WERI-Rb-1 (cell line): ENCODE measurements around the gene KCNK2.

Experiments
- DNase-seq: peaks from one replicate; pipeline ENCODE4 v3.0.0-alpha.2; 2020
- H3K27ac ChIP-seq: fragments of 250-450 bp; sonication (Bioruptor Pico); 2 replicates; pipeline ENCODE4 v1.5.1; 2020; ENCODE audit warnings: mild to moderate bottlenecking, moderate library complexity
- H3K27me3 ChIP-seq: fragments of 250-450 bp; sonication (Bioruptor Pico); 2 replicates; pipeline ENCODE4 v1.5.1; 2021; ENCODE audit warnings: mild to moderate bottlenecking, low read depth, moderate library complexity; ENCODE audit not compliant: insufficient read depth, severe bottlenecking
- H3K36me3 ChIP-seq: fragments of 250-450 bp; sonication (Bioruptor Pico); 2 replicates; pipeline ENCODE4 v1.5.1; 2020; ENCODE audit warnings: mild to moderate bottlenecking, moderate library complexity
- H3K4me3 ChIP-seq: 2 replicates; pipeline ENCODE4 v1.5.1; 2011; ENCODE audit warnings: low read depth, mild to moderate bottlenecking, control low read depth, low read length
- H3K9me3 ChIP-seq: fragments of 250-450 bp; sonication (Bioruptor Pico); 2 replicates; pipeline ENCODE4 v1.5.1; 2021; ENCODE audit warnings: mild to moderate bottlenecking, moderate library complexity; ENCODE audit not compliant: severe bottlenecking
- TF ChIP-seq, protein P1 (sequence below): IDR thresholded peaks from 2 replicates; pipeline ENCODE4 v1.5.1; 2011; ENCODE audit warnings: low read depth, mild to moderate bottlenecking, control low read depth, inconsistent platforms, low read length

Gene KCNK2

DNA sequence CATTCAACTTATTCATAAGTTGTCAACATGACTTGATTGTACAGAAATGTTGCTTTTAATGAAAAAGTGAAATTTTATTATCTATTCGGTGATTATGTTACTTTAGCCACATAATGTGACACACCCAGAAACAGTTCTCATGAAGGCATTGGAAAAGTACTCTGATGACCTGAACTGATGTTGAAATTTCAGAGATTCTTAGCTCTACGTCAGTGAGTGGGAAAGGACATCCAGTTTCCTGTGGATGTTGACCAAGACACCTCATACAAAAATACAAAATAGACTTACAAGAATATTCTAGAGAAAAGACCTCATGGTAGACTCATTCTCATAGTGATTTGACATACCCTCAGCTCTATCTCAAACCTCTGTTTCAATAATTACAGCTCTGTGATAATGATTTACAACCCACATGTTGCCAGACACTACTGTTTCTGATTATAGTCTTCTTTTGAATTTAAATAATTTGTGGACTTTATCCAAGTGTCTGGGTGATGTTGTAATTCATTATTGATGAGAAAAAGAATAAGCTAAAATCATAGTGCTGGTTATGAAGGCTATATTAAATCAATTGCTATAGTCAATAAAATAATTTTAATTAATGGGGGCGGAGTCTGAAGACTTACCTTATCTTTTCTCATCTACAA, 37.3 kb downstream of the KCNK2 start:
- H3K36me3 ChIP-seq = no peaks in the 10 kb centered on the region
- H3K4me3 ChIP-seq = no peak overlapping the region
- TF ChIP-seq, protein P1, sequence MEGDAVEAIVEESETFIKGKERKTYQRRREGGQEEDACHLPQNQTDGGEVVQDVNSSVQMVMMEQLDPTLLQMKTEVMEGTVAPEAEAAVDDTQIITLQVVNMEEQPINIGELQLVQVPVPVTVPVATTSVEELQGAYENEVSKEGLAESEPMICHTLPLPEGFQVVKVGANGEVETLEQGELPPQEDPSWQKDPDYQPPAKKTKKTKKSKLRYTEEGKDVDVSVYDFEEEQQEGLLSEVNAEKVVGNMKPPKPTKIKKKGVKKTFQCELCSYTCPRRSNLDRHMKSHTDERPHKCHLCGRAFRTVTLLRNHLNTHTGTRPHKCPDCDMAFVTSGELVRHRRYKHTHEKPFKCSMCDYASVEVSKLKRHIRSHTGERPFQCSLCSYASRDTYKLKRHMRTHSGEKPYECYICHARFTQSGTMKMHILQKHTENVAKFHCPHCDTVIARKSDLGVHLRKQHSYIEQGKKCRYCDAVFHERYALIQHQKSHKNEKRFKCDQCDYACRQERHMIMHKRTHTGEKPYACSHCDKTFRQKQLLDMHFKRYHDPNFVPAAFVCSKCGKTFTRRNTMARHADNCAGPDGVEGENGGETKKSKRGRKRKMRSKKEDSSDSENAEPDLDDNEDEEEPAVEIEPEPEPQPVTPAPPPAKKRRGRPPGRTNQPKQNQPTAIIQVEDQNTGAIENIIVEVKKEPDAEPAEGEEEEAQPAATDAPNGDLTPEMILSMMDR = no peak
- H3K27ac ChIP-seq = no peak overlapping the region
- no peaks in the 10 kb centered on the region for H3K27me3 ChIP-seq
- H3K9me3 ChIP-seq = no peaks in the 10 kb centered on the region
- no peak for DNase-seq

DNA sequence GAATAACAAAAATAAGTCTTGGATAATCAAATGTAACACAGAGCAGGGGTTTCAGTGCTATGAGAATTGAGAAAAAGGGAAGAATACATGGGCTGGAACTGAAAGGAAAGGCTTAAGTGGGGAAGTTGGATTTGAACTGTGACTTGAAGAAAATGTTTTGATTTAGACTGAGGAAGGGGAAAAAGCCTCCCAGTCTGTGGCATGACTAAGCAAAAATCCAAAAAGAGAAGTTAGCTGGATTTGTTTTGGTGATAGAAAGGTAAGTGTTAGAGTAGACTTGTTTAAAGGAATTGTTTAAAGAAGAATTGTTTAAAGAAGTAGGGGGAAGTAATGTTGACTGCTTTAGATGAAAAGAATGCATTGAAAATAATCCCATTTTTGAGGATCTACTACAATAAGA, 46.0 kb downstream of the KCNK2 start:
- DNase-seq = no peak
- Histone ChIP-seq H3K27me3 (no peaks in the 10 kb centered on the region), H3K4me3 (no peak overlapping the region), H3K36me3 (no peaks in the 10 kb centered on the region), H3K9me3 (no peaks in the 10 kb centered on the region), H3K27ac (no peak overlapping the region)
- TF ChIP-seq, protein P1 = no peak

DNA sequence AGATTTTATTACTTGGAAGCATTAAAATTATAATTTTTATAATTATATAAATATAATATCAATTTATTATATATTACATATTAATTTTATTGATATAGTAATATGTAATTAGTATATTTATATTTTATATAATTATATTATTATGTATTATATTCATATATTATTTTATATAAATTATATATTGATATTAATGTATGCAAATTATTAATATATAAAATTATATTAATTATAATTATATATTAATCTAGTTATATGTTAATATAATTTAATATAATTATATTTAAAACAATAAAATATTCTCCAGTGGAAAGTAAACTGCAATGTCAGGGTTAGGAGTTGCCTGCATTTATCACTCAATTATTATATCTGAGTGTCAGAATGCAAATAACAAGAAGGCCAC, 48.8 kb downstream of the KCNK2 start:
- Histone ChIP-seq H3K27me3 (no peaks in the 10 kb centered on the region), H3K9me3 (no peaks in the 10 kb centered on the region)

DNA sequence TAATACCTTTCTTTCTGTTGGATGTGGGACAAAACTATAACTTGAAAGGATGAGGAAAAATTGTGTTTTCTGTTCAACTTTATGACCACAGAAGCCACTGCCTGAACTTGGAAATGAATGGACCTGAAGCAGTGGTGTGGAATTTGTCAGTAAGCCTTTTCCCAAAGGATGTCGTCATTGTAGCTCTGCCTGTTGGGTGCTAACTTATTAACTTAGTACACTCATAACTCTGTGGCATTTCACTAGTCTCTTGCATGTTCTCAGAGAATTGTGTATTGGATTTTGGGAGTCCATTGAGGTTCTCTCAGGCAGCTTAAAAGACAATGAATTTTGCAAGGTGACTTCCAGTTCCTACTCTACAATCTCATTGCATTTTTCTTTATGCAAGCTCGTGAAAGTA, 49.6 kb downstream of the KCNK2 start:
- no peaks in the 10 kb centered on the region for H3K36me3 ChIP-seq
- TF ChIP-seq, protein P1 = no peak
- H3K27ac ChIP-seq = no peak overlapping the region
- H3K4me3 ChIP-seq = no peak overlapping the region
- no peaks in the 10 kb centered on the region for H3K9me3 ChIP-seq
- DNase-seq = no peak
- H3K27me3 ChIP-seq = no peaks in the 10 kb centered on the region

More for the DNA sequence above, 48.8 kb downstream of the KCNK2 start:
- H3K4me3 ChIP-seq = no peak overlapping the region
- TF ChIP-seq, protein P1 = no peak
- no peaks in the 10 kb centered on the region for H3K36me3 ChIP-seq
- no peak for DNase-seq
- H3K27ac ChIP-seq = no peak overlapping the region

DNA sequence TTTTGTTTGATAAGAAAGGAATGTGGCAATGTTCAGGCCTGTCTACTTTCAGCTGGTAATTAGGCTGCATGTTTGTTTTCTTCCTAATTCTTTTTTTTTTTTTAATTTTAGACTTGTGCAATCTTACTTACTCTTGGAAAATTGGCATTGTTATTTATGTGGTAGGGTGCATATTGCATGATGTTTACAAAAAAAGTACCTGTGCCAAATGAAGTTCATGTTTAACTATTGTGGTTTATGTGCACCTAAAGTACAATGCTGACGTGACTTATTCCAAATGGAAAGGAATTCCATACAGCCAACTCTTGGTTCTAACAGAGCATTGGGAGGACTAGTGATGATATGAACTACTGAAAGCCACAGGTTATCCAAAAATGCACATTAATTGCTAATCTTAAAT, 51.0 kb downstream of the KCNK2 start:
- H3K9me3 ChIP-seq = no peaks in the 10 kb centered on the region
- no peak overlapping the region for H3K4me3 ChIP-seq
- H3K27me3 ChIP-seq = no peaks in the 10 kb centered on the region
- no peak overlapping the region for H3K27ac ChIP-seq
- no peak for DNase-seq
- TF ChIP-seq, protein P1 = no peak
- H3K36me3 ChIP-seq = no peaks in the 10 kb centered on the region

DNA sequence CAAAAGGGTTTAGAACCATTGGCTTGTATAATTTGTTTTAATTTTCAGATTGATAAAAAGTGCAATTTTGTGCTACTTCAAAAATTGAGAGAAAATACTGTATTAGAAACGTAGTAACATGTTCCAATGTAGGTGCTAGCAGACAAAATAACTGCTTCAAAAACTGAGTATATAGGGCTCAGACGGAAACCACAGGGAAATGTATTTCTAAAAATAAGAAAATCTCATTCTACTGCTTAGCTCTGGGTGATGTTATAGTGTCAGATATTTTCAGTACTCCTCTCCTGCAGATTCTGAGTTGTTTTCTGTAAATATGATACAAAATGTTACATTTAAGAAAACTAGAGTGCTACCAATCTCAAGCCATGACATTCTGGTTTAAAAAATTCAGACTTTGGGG, 55.4 kb downstream of the KCNK2 start:
- Histone ChIP-seq H3K27me3 (no peaks in the 10 kb centered on the region), H3K4me3 (no peak overlapping the region), H3K27ac (no peak overlapping the region), H3K36me3 (no peaks in the 10 kb centered on the region), H3K9me3 (peaks cover 4% of the 10 kb centered on the region)
- DNase-seq = no peak
- TF ChIP-seq, protein P1 = no peak
